ENCODE data around the gene AHNAK2. TPM values are rescaled to one million over a fixed set of nuclear protein-coding genes. Genes with fewer than 3 reads are reported as not detected.

AHNAK2 gene
- total and polyA plus RNA-seq, 2 of the 13 experiments (the other 11 are each of a cell fraction or from before 2014, with no cell fraction given), result 0.11 to 0.18 TPM

- no peak for TF ChIP-seq TCF7 (IDR thresholded peaks at IDR 0.05; ENCODE audit: low read depth)
- peak; percentile 96 for TF ChIP-seq TFDP1 (CRISPR knock-in tag; IDR thresholded peaks at IDR 0.05; ENCODE audit: borderline replicate concordance)
- TF ChIP-seq MTF1 (CRISPR knock-in tag; IDR thresholded peaks at IDR 0.05), result peak; percentile 73; the same call in 1 of the 2 replicates
- TF ChIP-seq AKAP8 (CRISPR knock-in tag; IDR thresholded peaks at IDR 0.05), result no peak
- no peak for TF ChIP-seq ZBTB38 (CRISPR knock-in tag; IDR thresholded peaks at IDR 0.05)
- TF ChIP-seq RCOR2 (CRISPR knock-in tag; IDR thresholded peaks at IDR 0.05), result no peak
- no peak for TF ChIP-seq IKZF4 (CRISPR knock-in tag; IDR thresholded peaks at IDR 0.05; ENCODE audit: borderline replicate concordance, low read depth, not compliant biosample characterization)
- TF ChIP-seq ZNF790 (CRISPR knock-in tag; IDR thresholded peaks at IDR 0.05; ENCODE audit: borderline replicate concordance), result peak; percentile 41; the same call in 1 of the 2 replicates
- TF ChIP-seq, protein P1, sequence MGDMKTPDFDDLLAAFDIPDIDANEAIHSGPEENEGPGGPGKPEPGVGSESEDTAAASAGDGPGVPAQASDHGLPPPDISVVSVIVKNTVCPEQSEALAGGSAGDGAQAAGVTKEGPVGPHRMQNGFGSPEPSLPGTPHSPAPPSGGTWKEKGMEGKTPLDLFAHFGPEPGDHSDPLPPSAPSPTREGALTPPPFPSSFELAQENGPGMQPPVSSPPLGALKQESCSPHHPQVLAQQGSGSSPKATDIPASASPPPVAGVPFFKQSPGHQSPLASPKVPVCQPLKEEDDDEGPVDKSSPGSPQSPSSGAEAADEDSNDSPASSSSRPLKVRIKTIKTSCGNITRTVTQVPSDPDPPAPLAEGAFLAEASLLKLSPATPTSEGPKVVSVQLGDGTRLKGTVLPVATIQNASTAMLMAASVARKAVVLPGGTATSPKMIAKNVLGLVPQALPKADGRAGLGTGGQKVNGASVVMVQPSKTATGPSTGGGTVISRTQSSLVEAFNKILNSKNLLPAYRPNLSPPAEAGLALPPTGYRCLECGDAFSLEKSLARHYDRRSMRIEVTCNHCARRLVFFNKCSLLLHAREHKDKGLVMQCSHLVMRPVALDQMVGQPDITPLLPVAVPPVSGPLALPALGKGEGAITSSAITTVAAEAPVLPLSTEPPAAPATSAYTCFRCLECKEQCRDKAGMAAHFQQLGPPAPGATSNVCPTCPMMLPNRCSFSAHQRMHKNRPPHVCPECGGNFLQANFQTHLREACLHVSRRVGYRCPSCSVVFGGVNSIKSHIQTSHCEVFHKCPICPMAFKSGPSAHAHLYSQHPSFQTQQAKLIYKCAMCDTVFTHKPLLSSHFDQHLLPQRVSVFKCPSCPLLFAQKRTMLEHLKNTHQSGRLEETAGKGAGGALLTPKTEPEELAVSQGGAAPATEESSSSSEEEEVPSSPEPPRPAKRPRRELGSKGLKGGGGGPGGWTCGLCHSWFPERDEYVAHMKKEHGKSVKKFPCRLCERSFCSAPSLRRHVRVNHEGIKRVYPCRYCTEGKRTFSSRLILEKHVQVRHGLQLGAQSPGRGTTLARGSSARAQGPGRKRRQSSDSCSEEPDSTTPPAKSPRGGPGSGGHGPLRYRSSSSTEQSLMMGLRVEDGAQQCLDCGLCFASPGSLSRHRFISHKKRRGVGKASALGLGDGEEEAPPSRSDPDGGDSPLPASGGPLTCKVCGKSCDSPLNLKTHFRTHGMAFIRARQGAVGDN (CRISPR knock-in tag; IDR thresholded peaks at IDR 0.05), result peak; percentile 92
- TF ChIP-seq MAF1 (CRISPR knock-in tag; IDR thresholded peaks at IDR 0.05; ENCODE audit: borderline replicate concordance), result 0 out of 2 replicates have a peak, but pooled peaks have one; percentile 52
- TF ChIP-seq, protein P2, sequence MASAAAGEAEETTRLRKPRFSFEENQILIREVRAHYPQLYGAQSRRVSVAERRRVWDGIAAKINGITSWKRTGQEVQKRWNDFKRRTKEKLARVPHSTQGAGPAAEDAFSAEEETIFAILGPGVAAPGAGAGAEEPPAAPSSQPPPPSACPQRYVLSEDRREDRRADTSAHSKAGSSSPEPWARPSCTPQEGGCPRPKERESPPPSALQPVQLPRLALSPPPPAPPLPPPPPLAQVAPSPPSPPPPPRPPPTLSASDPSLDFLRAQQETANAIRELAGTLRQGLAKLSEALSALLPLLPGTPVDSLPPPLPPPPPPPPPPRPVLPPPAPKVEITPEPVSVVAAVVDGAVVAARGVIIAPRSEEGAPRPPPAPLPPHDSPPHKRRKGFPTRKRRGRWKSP (CRISPR knock-in tag; IDR thresholded peaks at IDR 0.05), result peak; percentile 75; the same call in 1 of the 2 replicates
- TF ChIP-seq, protein P3, sequence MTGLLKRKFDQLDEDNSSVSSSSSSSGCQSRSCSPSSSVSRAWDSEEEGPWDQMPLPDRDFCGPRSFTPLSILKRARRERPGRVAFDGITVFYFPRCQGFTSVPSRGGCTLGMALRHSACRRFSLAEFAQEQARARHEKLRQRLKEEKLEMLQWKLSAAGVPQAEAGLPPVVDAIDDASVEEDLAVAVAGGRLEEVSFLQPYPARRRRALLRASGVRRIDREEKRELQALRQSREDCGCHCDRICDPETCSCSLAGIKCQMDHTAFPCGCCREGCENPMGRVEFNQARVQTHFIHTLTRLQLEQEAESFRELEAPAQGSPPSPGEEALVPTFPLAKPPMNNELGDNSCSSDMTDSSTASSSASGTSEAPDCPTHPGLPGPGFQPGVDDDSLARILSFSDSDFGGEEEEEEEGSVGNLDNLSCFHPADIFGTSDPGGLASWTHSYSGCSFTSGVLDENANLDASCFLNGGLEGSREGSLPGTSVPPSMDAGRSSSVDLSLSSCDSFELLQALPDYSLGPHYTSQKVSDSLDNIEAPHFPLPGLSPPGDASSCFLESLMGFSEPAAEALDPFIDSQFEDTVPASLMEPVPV (CRISPR knock-in tag; IDR thresholded peaks at IDR 0.05), result peak; percentile 64; the same call in 1 of the 2 replicates
- TF ChIP-seq, protein P4, sequence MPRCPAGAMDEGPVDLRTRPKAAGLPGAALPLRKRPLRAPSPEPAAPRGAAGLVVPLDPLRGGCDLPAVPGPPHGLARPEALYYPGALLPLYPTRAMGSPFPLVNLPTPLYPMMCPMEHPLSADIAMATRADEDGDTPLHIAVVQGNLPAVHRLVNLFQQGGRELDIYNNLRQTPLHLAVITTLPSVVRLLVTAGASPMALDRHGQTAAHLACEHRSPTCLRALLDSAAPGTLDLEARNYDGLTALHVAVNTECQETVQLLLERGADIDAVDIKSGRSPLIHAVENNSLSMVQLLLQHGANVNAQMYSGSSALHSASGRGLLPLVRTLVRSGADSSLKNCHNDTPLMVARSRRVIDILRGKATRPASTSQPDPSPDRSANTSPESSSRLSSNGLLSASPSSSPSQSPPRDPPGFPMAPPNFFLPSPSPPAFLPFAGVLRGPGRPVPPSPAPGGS (CRISPR knock-in tag; IDR thresholded peaks at IDR 0.05), result no peak
- peak; percentile 54; the same call in 1 of the 2 replicates for TF ChIP-seq SRY (CRISPR knock-in tag; IDR thresholded peaks at IDR 0.05)
- no peak for TF ChIP-seq XBP1 (CRISPR knock-in tag; IDR thresholded peaks at IDR 0.05)
- TF ChIP-seq ATF5 (CRISPR knock-in tag; IDR thresholded peaks at IDR 0.05; ENCODE audit: low read depth), result peak; percentile 58; the same call in 1 of the 2 replicates
- peak; percentile 83; the same call in 1 of the 2 replicates for TF ChIP-seq ZNF510 (CRISPR knock-in tag; IDR thresholded peaks at IDR 0.05; ENCODE audit: low read depth)
- TF ChIP-seq RAD21 (CRISPR knock-in tag; IDR thresholded peaks at IDR 0.05), result peak; percentile 51; the same call in 1 of the 2 replicates
These were observed 42.9 kb upstream of the AHNAK2 start, which contains the start of gene CDCA4 (continued) for GRCh38 chr14:105020815-105021655.
